HEK293 (cell line): ENCODE results near the gene HSD17B12.

ENCODE experiments used
- CTCF ChIP-seq: fragments of 450-650 bp; formaldehyde crosslinking; IDR thresholded peaks from 2 replicates; pipeline ENCODE4 v1.5.1; 2016; ENCODE audit warnings: missing biosample characterization, missing genetic modification characterization
- SALL2 ChIP-seq: fragments of 450-650 bp; formaldehyde crosslinking; IDR thresholded peaks from 2 replicates; pipeline ENCODE4 v1.5.0; 2017; ENCODE audit warnings: missing biosample characterization, mild to moderate bottlenecking, missing genetic modification characterization, borderline replicate concordance
- TCF7L2 ChIP-seq: IDR thresholded peaks from 2 replicates; pipeline ENCODE4 v1.6.1; 2011; ENCODE audit warnings: low read depth, mild to moderate bottlenecking, inconsistent platforms, low read length, moderate library complexity, borderline replicate concordance
- ZEB2 ChIP-seq: fragments of 450-650 bp; formaldehyde crosslinking; IDR thresholded peaks from 2 replicates; pipeline ENCODE4 v1.5.1; 2016; ENCODE audit warnings: missing biosample characterization, missing genetic modification characterization
- ZNF24 ChIP-seq: fragments of 450-650 bp; formaldehyde crosslinking; IDR thresholded peaks from 2 replicates; pipeline ENCODE4 v1.5.1; 2016; ENCODE audit warnings: missing biosample characterization, missing genetic modification characterization
- ZNF416 ChIP-seq: fragments of 450-650 bp; formaldehyde crosslinking; IDR thresholded peaks from 2 replicates; pipeline ENCODE4 v1.5.1; 2016; ENCODE audit warnings: missing biosample characterization, missing genetic modification characterization
- ZNF701 ChIP-seq: fragments of 450-650 bp; formaldehyde crosslinking; IDR thresholded peaks from 2 replicates; pipeline ENCODE4 v1.5.1; 2016; ENCODE audit warnings: missing biosample characterization, missing genetic modification characterization

GRCh38 chr11:43708776-43709175 lies 28.2 kb downstream of the HSD17B12 start:
- no peak for TF ChIP-seq CTCF (tag by site-specific recombination)
- no peak for TF ChIP-seq ZNF416 (tag by site-specific recombination)
- TF ChIP-seq ZNF701 (tag by site-specific recombination), result no peak
- no peak for TF ChIP-seq ZNF24 (tag by site-specific recombination)
- TF ChIP-seq SALL2 (tag by site-specific recombination), result no peak
- no peak for TF ChIP-seq TCF7L2
- TF ChIP-seq ZEB2 (tag by site-specific recombination), result no peak
